H9 (cell line): ENCODE results near the gene AKAP11. TPM values are rescaled to one million over a fixed set of nuclear protein-coding genes. Genes with fewer than 3 reads are reported as not detected.

Experiments used
- DNase-seq: peaks from one replicate; pipeline ENCODE4 v3.0.0-alpha.2; 2017
- H2AFZ ChIP-seq: one replicate; pipeline ENCODE4 v1.6.1; 2013; ENCODE audit warnings: mild to moderate bottlenecking, low read length, control low read depth, moderate library complexity
- H2AK5ac ChIP-seq: 2 replicates; pipeline ENCODE4 v1.6.1; 2013; ENCODE audit warnings: low read length, control low read depth, mixed read lengths; ENCODE audit not compliant: insufficient read length
- H2BK120ac ChIP-seq: one replicate; pipeline ENCODE4 v1.6.1; 2013; ENCODE audit warnings: low read depth, mild to moderate bottlenecking, low read length, control low read depth, inconsistent platforms; ENCODE audit not compliant: poor library complexity, severe bottlenecking
- H2BK12ac ChIP-seq: 2 replicates; pipeline ENCODE4 v1.6.1; 2013; ENCODE audit warnings: low read length, control low read depth, mixed read lengths, low read depth; ENCODE audit not compliant: insufficient read length
- H2BK15ac ChIP-seq: 2 replicates; pipeline ENCODE4 v1.6.1; 2013; ENCODE audit warnings: low read depth, low read length, control low read depth
- H2BK20ac ChIP-seq: one replicate; pipeline ENCODE4 v1.6.1; 2013; ENCODE audit warnings: low read depth, mild to moderate bottlenecking, low read length, control low read depth, inconsistent platforms; ENCODE audit not compliant: poor library complexity, severe bottlenecking
- H2BK5ac ChIP-seq: 2 replicates; pipeline ENCODE4 v1.6.1; 2013; ENCODE audit warnings: low read length, control low read depth, mixed read lengths; ENCODE audit not compliant: insufficient read length
- H3K14ac ChIP-seq: 2 replicates; pipeline ENCODE4 v1.6.1; 2013; ENCODE audit warnings: low read length, control low read depth; ENCODE audit not compliant: insufficient read depth
- H3K18ac ChIP-seq: 2 replicates; pipeline ENCODE4 v1.6.1; 2013; ENCODE audit warnings: low read depth, mild to moderate bottlenecking, mixed read lengths, low read length, control low read depth; ENCODE audit not compliant: insufficient read length
- H3K23ac ChIP-seq: 2 replicates; pipeline ENCODE4 v1.6.1; 2013; ENCODE audit warnings: low read length, control low read depth, mixed read lengths, low read depth; ENCODE audit not compliant: insufficient read length
- H3K23me2 ChIP-seq: 2 replicates; pipeline ENCODE4 v1.6.1; 2013; ENCODE audit warnings: low read depth, mild to moderate bottlenecking, mixed read lengths, low read length, control low read depth; ENCODE audit not compliant: insufficient read length, poor library complexity, severe bottlenecking
- H3K27ac ChIP-seq: 2 replicates; pipeline ENCODE4 v1.5.1; 2013; ENCODE audit warnings: low read length, control low read depth, mixed read lengths, low read depth; ENCODE audit not compliant: insufficient read length
- H3K27me3 ChIP-seq: 2 replicates; pipeline ENCODE4 v1.6.1; 2013; ENCODE audit warnings: low read length, control low read depth, inconsistent platforms; ENCODE audit not compliant: insufficient read depth
- H3K4ac ChIP-seq: 2 replicates; pipeline ENCODE4 v1.6.1; 2013; ENCODE audit warnings: low read depth, mild to moderate bottlenecking, control low read depth, inconsistent platforms, low read length, moderate library complexity
- H3K4me1 ChIP-seq: 2 replicates; pipeline ENCODE4 v1.6.1; 2013; ENCODE audit warnings: low read length, control low read depth, inconsistent platforms; ENCODE audit not compliant: insufficient read depth
- H3K4me2 ChIP-seq: 2 replicates; pipeline ENCODE4 v1.6.1; 2013; ENCODE audit warnings: low read length, control low read depth, mixed read lengths; ENCODE audit not compliant: insufficient read length, insufficient read depth
- H3K56ac ChIP-seq: 2 replicates; pipeline ENCODE4 v1.6.1; 2013; ENCODE audit warnings: low read depth, mild to moderate bottlenecking, mixed read lengths, low read length, control low read depth; ENCODE audit not compliant: insufficient read length
- H3K79me1 ChIP-seq: 2 replicates; pipeline ENCODE4 v1.6.1; 2013; ENCODE audit warnings: low read depth, mild to moderate bottlenecking, moderate library complexity, low read length, control low read depth, inconsistent platforms; ENCODE audit not compliant: insufficient read depth, poor library complexity, severe bottlenecking
- H3K79me2 ChIP-seq: 2 replicates; pipeline ENCODE4 v1.6.1; 2013; ENCODE audit warnings: low read length, control low read depth, inconsistent platforms; ENCODE audit not compliant: insufficient read depth
- H3K9ac ChIP-seq: 2 replicates; pipeline ENCODE4 v1.6.1; 2013; ENCODE audit warnings: low read length, control low read depth, mixed read lengths; ENCODE audit not compliant: insufficient read length; ENCODE audit errors: extremely low read depth
- H3K9me3 ChIP-seq: one replicate; pipeline ENCODE4 v1.6.1; 2013; ENCODE audit warnings: low read depth, low read length, inconsistent platforms; ENCODE audit not compliant: control insufficient read depth
- H3T11ph ChIP-seq: one replicate; pipeline ENCODE4 v1.6.1; 2013; ENCODE audit warnings: mild to moderate bottlenecking, low read length, control low read depth, inconsistent platforms
- H4K20me1 ChIP-seq: one replicate; pipeline ENCODE4 v1.6.1; 2013; ENCODE audit not compliant: control insufficient read depth, insufficient read length, insufficient read depth
- H4K5ac ChIP-seq: 2 replicates; pipeline ENCODE4 v1.6.1; 2013; ENCODE audit warnings: low read depth, mild to moderate bottlenecking, mixed read lengths, low read length, control low read depth; ENCODE audit not compliant: insufficient read length
- H4K8ac ChIP-seq: replicated peaks from 2 replicates; pipeline ENCODE4 v1.6.1; 2013; ENCODE audit warnings: low read length, control low read depth, mixed read lengths, low read depth; ENCODE audit not compliant: insufficient read length
- H4K91ac ChIP-seq: 2 replicates; pipeline ENCODE4 v1.6.1; 2013; ENCODE audit warnings: low read depth, mild to moderate bottlenecking, moderate library complexity, mixed read lengths, low read length, control low read depth; ENCODE audit not compliant: insufficient read length
- H3K27ac Mint-ChIP-seq, 3 experiments: 2 replicates in 2 of 3; 3 replicates in 1 of 3; pipeline ENCODE4 v1.8.0; 2020 to 2021; ENCODE audit warnings: mixed read lengths in 3 of 3, mild to moderate bottlenecking in 1 of 3, moderate library complexity in 1 of 3
- H3K27me3 Mint-ChIP-seq: 2 replicates; pipeline ENCODE4 v1.8.0; 2021; ENCODE audit warnings: low read depth, mild to moderate bottlenecking, moderate library complexity, mixed read lengths
- H3K36me3 Mint-ChIP-seq, 3 experiments: 2 replicates in 2 of 3; 3 replicates in 1 of 3; pipeline ENCODE4 v1.8.0; 2020 to 2021; ENCODE audit warnings: low read depth in 3 of 3, mixed read lengths in 3 of 3; ENCODE audit not compliant: insufficient read depth in 1 of 3
- H3K4me1 Mint-ChIP-seq, 2 experiments: 2 replicates each; pipeline ENCODE4 v1.8.0; 2020; ENCODE audit warnings: mixed read lengths in 2 of 2
- H3K4me3 Mint-ChIP-seq, 2 experiments: 2 replicates in 1 of 2; 3 replicates in 1 of 2; pipeline ENCODE4 v1.8.0; 2020 to 2021; ENCODE audit warnings: mild to moderate bottlenecking in 2 of 2, mixed read lengths in 2 of 2, moderate library complexity in 1 of 2
- H3K9me3 Mint-ChIP-seq, 2 experiments: 2 replicates in 1 of 2; 3 replicates in 1 of 2; pipeline ENCODE4 v1.8.0; 2020; ENCODE audit warnings: mild to moderate bottlenecking in 2 of 2, mixed read lengths in 2 of 2, moderate library complexity in 1 of 2
- CTCF ChIP-seq: fragments of 200-600 bp; sonication (generic); conservative IDR thresholded peaks from 3 replicates; pipeline ENCODE4 v1.8.0; 2021; ENCODE audit warnings: antibody characterized with exemption, mild to moderate bottlenecking
- WGBS: extraction: QIAGEN DNeasy Blood & Tissue Kit; methylation state at CpG from one replicate; pipeline ENCODE4 v1.1.7; 2013; ENCODE audit warnings: missing lambda C conversion rate, low lambda C conversion rate, mixed read lengths; ENCODE audit not compliant: insufficient read length; ENCODE audit errors: extremely low coverage; 5-methylcytosine and 5-hydroxymethylcytosine counted together
- total RNA-seq: library from RNA; stranded (reverse); gene quantifications from 2 replicates; pipeline ENCODE4 v1.2.1, GENCODE V29; 2021

The AKAP11 gene
- total RNA-seq, 1 experiment from 2014 or later, result 20.5 TPM

- Histone ChIP-seq H3K9ac (no peak overlapping the region), H3K18ac (no peak overlapping the region), H3K23ac (no peak overlapping the region), H3K79me1 (no peaks in the 10 kb centered on the region), H3K56ac (no peak overlapping the region), H4K5ac (no peak overlapping the region), H2BK15ac (no peak overlapping the region), H3K27me3 (no peaks in the 10 kb centered on the region), H2BK20ac (no peak overlapping the region), H3K4me1 (peaks cover 3% of the 10 kb centered on the region; the same call in 1 of the 2 replicates), H3K27ac (no peak overlapping the region), H3K14ac (no peak overlapping the region), H4K8ac (no peak overlapping the region), H3K23me2 (no peaks in the 10 kb centered on the region), H3T11ph (no peak overlapping the region), H2AK5ac (no peak overlapping the region), H2BK12ac (no peak overlapping the region), H3K79me2 (no peaks in the 10 kb centered on the region), H2AFZ (no peak overlapping the region), H4K20me1 (no peaks in the 10 kb centered on the region), H4K91ac (no peak overlapping the region), H3K4ac (no peak overlapping the region), H2BK5ac (no peak overlapping the region), H2BK120ac (no peak overlapping the region), H3K4me2 (no peak overlapping the region), H3K9me3 (no peaks in the 10 kb centered on the region)
- Mint-ChIP-seq H3K4me3 (no peak overlapping the region), H3K36me3 (no peaks in the 10 kb centered on the region; a peak in 1 of 7 replicates), H3K27me3 (no peaks in the 10 kb centered on the region), H3K27ac (no peak overlapping the region), H3K9me3 (no peaks in the 10 kb centered on the region), H3K4me1 (peaks cover 7 to 8% of the 10 kb centered on the region in 2 experiments; a peak in 3 of 4 replicates)
- no peak for DNase-seq
- no CpG with 5 or more reads among the region's 6 CpGs for WGBS
- no peak for TF ChIP-seq CTCF
Observed at GRCh38 chr13:42361701-42362100, 89.7 kb downstream of the AKAP11 start.
